GM19099 (cell line): Measurements from ENCODE around the gene EPB41.

ENCODE experiments used
- POLR2A ChIP-seq: IDR thresholded peaks from 3 replicates; pipeline ENCODE4 v1.6.1; 2011; ENCODE audit warnings: low read depth; ENCODE audit not compliant: insufficient read length; ENCODE audit errors: extremely low read depth

Gene EPB41

GRCh38 chr1:29121936-29122681 lies 207.7 kb downstream of the EPB41 start:
- TF ChIP-seq POLR2A, result no peak

DNA sequence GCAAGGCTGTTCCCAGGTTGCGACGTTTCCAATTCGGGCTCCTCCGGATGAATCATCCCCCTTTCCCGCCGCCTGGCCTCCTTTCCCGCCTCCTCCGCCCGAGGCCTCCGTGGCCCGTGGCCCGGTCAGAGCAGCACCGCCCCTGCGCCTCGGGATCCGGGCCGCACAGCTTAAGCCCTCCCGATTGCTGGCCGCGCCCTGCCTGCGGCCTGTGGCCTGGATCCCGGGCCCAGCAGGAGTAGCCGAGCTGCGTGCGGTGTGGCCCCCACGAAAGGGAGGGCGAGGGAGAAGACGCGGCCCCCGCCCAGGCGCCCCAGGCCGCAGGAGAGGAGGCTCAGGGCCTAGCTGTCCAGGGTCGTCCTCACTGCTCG lies 208.3 kb downstream of the EPB41 start:
- no peak for TF ChIP-seq POLR2A

GRCh38 chr1:29123053-29123886 lies 208.9 kb downstream of the EPB41 start:
- no peak for TF ChIP-seq POLR2A

DNA sequence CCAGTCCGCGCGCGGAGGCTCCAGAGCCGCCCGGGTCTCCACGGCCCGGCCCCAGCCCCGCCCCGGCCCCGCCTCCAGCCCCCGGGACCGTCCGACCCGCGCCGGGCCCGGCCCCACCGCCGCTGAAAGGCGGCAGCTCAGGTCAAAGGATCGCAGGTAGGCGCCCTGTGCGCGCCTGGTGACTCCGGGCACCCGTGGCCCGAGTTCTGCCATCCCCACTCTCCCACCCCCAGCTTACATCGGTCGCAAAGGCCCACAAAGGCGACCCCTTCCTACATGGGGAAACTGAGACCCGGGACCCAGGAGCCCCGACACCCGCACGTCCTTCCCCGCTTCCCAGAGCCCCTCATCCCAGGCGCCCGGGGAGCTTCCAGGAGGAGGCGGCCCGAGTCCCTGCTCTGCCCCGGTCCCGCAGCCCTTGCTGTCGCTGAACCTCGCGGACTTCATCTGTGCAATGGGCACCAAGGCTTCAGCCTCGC lies 209.6 kb downstream of the EPB41 start, which contains the start of gene TMEM200B:
TSS of gene TMEM200B (minus strand) at position 17 of the 479 bp plus-strand sequence. CDS start 2,075 bp downstream, outside the sequence.
- no peak for TF ChIP-seq POLR2A

DNA sequence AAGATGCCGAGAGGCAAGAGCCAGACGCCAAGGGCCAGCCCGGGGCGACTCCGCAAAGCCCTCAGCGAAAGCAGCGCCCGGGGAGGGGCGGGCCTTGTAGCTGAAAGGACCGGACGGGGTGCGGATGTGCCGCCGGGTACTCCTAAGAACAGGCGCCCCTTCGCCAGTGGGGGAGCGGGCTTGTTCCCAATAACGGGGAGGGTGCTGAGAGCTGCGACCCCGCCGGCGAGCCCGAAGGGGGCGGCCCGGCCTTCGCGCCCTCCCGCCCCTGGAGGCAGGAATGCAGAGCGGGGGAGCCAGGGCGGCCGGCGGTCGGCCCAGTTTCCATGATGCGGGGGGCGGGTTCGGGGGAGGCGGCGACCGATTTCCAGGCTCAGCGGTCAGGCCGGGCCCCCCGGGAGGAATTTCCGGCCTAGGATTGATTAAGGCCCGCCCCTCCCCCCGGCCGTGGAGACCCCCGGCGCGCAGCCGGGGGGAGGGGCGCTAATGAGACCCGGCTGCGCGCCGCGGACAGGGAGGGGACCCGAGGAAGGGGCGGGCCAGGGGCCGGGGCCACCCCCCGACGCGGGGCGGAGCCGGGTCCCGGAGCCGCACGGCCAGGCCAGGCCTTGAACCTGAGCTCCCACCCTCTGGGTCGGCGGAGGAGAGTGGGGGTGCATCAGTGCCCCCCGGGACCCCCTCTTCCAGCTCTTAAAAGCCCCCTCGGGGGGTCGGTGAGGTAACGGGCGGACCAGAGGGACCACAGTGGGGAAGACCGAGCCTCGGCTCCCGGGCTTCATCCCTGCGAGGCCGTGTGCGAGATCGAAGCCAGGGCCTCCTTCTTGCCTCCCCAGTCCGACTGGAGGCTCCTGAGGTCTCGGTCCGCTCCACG lies 210.2 kb downstream of the EPB41 start:
- no peak for TF ChIP-seq POLR2A

DNA sequence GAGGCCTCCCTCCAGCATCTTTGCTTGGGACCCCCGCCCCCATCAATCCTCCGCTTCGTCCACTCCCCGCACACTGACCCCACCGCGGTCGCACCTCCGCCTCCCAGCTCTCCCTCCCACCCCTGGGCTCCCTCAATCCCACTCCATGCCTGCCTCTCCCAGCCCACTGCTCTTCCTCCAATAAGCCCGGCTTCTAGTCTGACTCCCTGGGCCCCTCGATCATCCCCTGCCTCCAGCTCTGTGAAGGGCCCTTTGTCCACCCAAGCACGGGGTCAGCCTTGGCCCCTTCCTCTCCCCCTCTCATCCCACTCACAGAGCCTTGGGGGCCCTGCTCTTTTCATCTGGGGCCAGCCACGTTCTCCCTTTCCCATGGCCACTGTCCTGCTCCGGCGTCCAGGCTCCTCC lies 210.9 kb downstream of the EPB41 start:
- TF ChIP-seq POLR2A, result no peak

DNA sequence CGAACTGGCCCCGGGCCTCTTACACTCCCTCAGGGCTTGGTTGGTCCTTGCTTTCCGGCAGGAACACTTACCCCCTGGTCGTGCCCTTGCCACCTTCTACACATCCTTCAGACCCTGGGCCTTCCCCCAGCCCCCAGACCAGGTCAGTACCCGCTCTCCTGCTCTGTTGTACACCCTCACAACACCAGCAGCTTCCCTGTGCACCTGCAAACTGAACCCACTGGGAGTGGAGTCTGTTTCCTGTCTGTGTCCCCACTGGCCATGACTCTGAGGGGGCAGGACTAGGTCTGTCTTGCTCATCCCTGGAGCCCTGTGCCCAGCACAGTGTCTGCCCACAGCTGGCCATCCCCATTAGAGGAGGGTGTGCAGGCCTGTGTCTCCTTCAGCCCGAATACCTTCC lies 211.4 kb downstream of the EPB41 start:
- TF ChIP-seq POLR2A, result no peak

DNA sequence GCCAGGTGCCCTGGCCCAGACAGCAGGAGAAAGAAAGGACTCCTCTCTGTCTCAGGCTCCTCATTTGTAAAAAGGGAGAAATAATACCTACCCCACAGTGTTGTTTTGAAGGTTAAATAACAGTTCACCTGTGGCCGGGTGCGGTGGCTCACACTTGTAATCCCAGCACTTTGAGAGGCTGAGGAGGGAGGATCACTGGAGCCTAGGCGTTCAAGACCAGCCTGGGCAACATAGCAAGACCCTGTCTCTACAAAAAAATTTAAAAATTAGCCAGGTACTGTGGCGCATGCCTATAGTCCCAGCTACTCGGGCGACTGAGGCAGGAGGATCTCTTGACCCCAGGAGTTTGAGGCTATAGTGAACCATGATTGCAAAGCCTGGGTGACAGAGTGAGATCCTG lies 211.8 kb downstream of the EPB41 start:
- no peak for TF ChIP-seq POLR2A

DNA sequence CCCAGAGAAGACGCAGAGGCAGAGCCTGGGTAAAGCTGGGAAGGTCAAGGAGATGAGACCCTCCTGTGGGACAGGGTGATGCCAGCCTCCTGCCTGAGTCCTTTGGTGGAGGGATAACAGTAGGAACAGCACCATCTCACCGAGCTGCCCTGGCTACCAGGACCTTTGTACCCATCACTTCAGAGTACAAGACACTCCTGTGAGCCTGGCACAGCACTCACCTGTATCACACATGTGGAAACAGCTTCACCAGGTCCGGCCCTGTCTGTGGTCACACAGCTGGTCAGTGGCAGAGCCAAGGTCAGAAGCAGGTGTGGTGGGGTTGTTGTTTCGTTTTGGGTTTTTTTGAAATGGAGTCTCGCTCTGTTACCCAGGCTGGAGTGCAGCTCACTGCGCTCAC lies 214.4 kb downstream of the EPB41 start:
- TF ChIP-seq POLR2A, result no peak

- no peak for TF ChIP-seq POLR2A
These were observed 215.5 kb downstream of the EPB41 start for GRCh38 chr1:29129916-29130315.

DNA sequence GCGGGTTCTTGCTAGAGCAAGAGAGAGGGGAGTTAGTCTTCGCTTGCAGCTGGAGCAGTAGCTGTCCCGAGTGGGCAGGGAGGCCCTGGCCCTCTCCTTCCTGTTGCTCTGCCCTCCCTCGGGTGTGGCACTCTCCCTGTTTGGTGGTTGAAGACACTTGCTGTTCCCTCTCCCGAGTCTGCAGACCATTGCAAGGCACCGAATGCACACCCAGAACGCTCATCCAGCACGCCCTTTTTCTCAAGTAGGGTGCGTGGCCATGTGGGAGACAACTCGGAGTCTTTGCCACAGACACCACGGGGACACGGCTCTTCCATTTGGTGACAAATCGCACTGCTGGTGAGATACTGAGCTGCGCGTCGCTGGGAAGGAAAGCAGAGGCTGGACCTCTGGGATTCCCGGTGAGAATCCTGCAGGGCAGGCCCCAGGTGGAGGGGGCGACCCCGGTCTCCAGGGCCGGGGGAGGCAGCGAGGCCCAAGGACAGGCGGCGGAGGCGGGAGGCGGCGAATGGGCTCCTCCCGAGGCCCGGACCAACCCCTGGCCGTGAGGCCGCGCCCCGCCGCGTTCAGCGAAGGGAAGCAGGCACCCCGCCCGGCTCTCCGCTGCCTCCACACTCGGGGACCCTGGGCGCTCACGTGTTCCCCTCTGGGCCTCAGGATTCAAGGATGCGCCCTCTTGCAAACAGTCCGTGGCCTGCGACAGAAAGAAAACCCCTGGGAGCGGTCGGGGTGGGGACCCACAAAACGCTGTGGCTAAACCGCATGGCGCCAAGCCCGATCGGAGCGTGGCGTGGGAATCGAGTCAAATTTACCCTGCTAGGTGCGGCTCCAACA lies 219.7 kb downstream of the EPB41 start:
- TF ChIP-seq POLR2A, result no peak

GRCh38 chr1:29134695-29135028 lies 220.3 kb downstream of the EPB41 start:
- TF ChIP-seq POLR2A, result no peak

DNA sequence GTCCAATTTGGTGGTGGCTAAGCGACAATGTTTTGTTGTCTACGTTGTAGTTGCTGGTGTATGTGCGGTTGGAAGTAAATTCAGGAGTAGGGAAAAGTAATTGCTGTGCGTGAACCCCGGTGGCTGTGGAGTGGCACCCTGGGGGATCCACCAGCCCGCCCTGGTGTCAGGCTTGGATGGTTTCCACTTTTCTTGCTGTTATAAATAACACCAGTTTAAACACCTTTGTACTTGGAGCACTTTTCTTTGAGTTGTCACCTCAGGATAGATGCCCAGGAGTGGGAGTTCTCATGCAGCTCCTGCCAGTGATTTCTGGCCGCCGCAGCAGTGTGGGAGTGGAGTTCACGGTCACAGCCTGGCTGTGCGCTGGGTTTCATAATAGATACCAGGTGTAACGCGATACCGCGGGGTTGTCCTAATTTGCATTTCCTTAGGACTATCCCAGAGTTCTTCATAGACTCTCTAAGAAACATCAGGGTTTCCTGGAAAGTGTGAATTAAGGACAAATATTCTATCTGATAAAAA lies 222.1 kb downstream of the EPB41 start:
- TF ChIP-seq POLR2A, result no peak

DNA sequence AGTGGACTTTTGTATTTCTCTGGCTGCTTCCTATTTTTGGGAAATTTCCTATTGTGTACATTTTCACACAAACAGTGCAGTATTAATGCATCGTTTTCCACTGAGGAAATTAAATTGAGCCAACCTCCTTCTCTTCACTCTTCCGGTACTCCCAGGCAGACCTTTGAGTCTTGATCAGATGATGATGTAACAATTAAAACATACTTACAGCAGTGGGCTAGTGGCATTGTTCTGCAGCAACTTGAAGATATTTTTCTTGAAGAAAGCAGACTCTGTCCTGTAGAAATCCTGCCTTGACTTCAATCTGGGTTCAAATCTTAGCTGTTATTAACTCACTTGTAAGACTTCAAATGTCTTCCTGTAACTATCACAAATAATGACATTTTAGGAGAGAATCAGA lies 228.3 kb downstream of the EPB41 start:
- TF ChIP-seq POLR2A, result no peak
